SK-N-MC (cell line): Measurements from ENCODE around the gene SEMA3D.

Source experiments
- EZH2 ChIP-seq: fragments of 200-600 bp; sonication (generic); IDR thresholded peaks from one replicate; pipeline ENCODE4 v1.6.1; 2017; ENCODE audit warnings: antibody characterized with exemption
- POLR2AphosphoS5 ChIP-seq: IDR thresholded peaks from 2 replicates; pipeline ENCODE4 v1.6.1; 2012; ENCODE audit warnings: mild to moderate bottlenecking, low read depth, low read length, borderline replicate concordance

DNA sequence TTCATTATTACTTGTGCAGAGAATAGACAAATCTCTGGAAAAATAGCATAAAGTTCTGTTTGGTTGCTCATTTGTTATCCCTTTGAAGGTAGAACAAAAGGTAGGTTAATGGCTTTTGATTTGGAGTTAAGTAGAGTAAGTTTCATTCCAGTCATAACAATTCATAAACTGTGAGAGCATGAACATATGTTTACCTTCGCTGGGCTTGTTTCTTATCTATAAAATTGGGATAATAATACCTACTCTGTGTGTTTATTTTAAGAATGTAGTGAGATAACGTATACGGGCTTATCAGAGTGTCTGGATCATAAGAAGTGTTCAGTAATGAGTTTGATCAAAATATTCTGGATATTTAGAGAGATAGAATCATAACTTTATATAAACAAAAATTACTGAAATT lies 155.4 kb downstream of the SEMA3D start:
- no peak for TF ChIP-seq EZH2
- TF ChIP-seq POLR2AphosphoS5, result no peak
